Kidney (tissue), 14 donors: ENCODE data around the gene PLCD3. TPM values are rescaled to one million over a fixed set of nuclear protein-coding genes. Genes with fewer than 3 reads are reported as not detected.

Source experiments
- DNase-seq, 5 donors: peaks; one replicate each; pipeline ENCODE4 v3.0.0-alpha.2; 2013 to 2020
- FAIRE-seq: peaks from 2 replicates; lab custom pipeline; 2012; peaks lifted over from hg19 to GRCh38; lab: Jason Lieb, UNC
- H3K27ac ChIP-seq, 2 donors: one replicate each; pipeline ENCODE4 v1.7.0; 2013; ENCODE audit warnings: low read depth in 2 of 2, low read length in 2 of 2, inconsistent platforms in 1 of 2
- H3K27me3 ChIP-seq: one replicate; pipeline ENCODE4 v1.7.1; 2013; ENCODE audit warnings: low read length, inconsistent platforms; ENCODE audit not compliant: control insufficient read depth, insufficient read depth
- H3K36me3 ChIP-seq, 3 donors: one replicate each; pipeline versions ENCODE4 v1.7.0 to v1.7.1; 2013; ENCODE audit warnings: low read length in 3 of 3, control low read depth in 1 of 3, inconsistent platforms in 1 of 3; ENCODE audit not compliant: insufficient read depth in 3 of 3, control insufficient read depth in 2 of 3
- H3K4me1 ChIP-seq, 3 donors: one replicate each; pipeline versions ENCODE4 v1.7.0 to v1.7.1; 2013; ENCODE audit warnings: low read length in 3 of 3, inconsistent platforms in 1 of 3, low read depth in 1 of 3; ENCODE audit not compliant: control insufficient read depth in 2 of 3, insufficient read depth in 2 of 3
- H3K4me3 ChIP-seq, 3 donors: one replicate each; pipeline versions ENCODE4 v1.7.0 to v1.8.1; 2013; ENCODE audit warnings: low read length in 3 of 3, control low read depth in 1 of 3, inconsistent platforms in 1 of 3
- H3K9ac ChIP-seq, 3 donors: one replicate each; pipeline versions ENCODE4 v1.7.0 to v1.7.1; 2013; ENCODE audit warnings: low read length in 3 of 3, control low read depth in 1 of 3, inconsistent platforms in 1 of 3
- H3K9me3 ChIP-seq, 3 donors: one replicate each; pipeline versions ENCODE4 v1.7.0 to v1.7.1; 2013; ENCODE audit warnings: low read length in 3 of 3, control low read depth in 1 of 3, inconsistent platforms in 1 of 3; ENCODE audit not compliant: control insufficient read depth in 2 of 3, insufficient read depth in 1 of 3
- intact Hi-C: fragments of 100-400 bp; cut with DNase I; formaldehyde crosslinking; loops from one replicate; pipeline ENCODE4 v1.11.1; 2022
- polyA plus RNA-seq: library from polyadenylated mRNA; stranded (reverse); fragments of 350-450 nt; fragmentation: Illumina TruSeq; extraction: RNeasy Lipid Tissue Mini Kit (QIAGEN cat#74804); gene quantifications from one replicate; pipeline ENCODE4 v1.2.3, GENCODE V29; 2014; ENCODE audit warnings: low read depth, low replicate concordance; ENCODE audit not compliant: insufficient read depth
- total RNA-seq: library from RNA; stranded (reverse); fragmentation: NEBNext Ultra II Directional; extraction: Animal tissue kit (Norgen Biotek cat#: 25700); gene quantifications from one replicate; pipeline ENCODE4 v1.2.1, GENCODE V29; 2021
- TF ChIP-seq, protein P1 (sequence below): IDR thresholded peaks from 3 replicates; pipeline ENCODE4 v1.5.1; 2012; ENCODE audit warnings: mild to moderate bottlenecking, moderate library complexity, borderline replicate concordance; ENCODE audit not compliant: insufficient read depth; ENCODE audit errors: extremely low read depth
- donor health status: control.
- donor health status: control.
- donor health status: control.
- donor health status: control.
- donor health status: control.
- donor health status: DM: yes; HTN: yes; CAD: no.
- donor health status: Normal renal cell carcinoma (clear cell type).

Gene PLCD3
- total and polyA plus RNA-seq, 2 donors from 2014 or later, result 14.8 to 111 TPM

DNA sequence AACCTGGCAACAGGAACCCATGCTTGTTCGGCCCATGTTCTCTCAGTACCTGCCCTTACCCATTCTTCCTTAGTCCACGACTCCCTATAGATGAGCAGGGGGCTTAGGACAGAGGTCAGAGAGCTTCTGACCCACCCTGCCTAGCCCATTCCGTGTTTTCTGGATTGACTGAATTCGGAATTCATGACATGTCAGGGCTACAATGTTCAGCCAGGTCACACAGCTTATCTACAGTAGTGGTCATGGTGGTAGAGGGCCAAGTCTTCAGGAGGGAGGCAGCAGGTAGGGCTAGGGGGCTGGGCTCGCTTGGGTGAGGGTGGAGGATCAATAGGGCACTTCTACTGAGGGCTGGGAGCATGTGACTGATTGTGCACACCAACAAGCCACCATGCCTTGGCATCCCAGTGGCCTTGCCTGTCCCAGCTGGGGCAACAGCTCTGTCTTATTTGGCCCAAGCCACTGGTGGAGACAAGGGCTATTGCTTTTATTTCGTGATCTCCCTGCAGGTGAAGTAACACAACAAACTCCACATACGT is 32.5 kb upstream of the PLCD3 start:
- H3K27ac ChIP-seq, result no peak overlapping the region
- DNase-seq, result no peak

DNA sequence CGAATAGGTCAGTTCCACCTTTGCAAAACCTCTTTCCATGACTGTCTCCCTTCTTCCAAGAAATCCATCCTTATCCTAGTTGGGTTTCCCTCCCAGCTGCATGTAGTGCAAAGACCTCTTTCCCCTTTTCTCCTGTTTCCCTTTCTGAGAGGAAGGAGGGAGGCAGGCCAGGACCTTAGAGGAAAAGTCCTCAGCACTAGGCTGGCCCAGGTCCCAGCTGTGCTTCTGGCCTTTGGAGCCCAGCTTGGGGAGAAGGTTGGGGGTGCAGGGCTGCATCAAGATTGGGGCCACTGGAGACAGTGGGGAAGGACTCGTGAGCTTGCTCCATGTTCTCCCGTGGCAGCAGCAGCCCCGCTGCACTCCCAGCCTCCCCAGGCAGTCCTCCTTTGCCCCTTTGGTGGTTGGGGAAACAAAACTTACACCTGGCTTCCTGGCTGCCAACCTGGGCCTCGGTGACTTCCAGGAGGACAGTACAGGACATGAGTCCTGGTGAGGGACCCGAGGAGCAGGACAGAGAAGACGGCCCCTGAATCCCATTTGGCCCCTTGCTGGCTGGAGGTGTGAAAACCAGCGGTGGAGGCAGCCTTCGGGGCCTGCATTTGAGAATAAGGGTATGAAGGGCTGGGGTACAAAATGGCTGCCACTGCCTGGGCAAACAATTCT is 29.8 kb upstream of the PLCD3 start:
- Histone ChIP-seq H3K27me3 (no peaks in the 10 kb centered on the region), H3K4me3 (peak overlapping the region; percentile 72 to 86 (median 84)), H3K9ac (peak overlapping the region; percentile 0 to 81 (median 25)), H3K9me3 (no peaks in the 10 kb centered on the region), H3K4me1 (peaks cover 0 to 23% (median 14%) of the 10 kb centered on the region in 3 donors), H3K36me3 (peaks cover 0 to 5% (median 0%) of the 10 kb centered on the region in 3 donors), H3K27ac (peak overlapping the region; percentile 14 to 34)
- peak in 3 of 5 donors; percentile 52 to 82 (median 82) for DNase-seq
- intact Hi-C loops, result no loop called here
- TF ChIP-seq, protein P1, sequence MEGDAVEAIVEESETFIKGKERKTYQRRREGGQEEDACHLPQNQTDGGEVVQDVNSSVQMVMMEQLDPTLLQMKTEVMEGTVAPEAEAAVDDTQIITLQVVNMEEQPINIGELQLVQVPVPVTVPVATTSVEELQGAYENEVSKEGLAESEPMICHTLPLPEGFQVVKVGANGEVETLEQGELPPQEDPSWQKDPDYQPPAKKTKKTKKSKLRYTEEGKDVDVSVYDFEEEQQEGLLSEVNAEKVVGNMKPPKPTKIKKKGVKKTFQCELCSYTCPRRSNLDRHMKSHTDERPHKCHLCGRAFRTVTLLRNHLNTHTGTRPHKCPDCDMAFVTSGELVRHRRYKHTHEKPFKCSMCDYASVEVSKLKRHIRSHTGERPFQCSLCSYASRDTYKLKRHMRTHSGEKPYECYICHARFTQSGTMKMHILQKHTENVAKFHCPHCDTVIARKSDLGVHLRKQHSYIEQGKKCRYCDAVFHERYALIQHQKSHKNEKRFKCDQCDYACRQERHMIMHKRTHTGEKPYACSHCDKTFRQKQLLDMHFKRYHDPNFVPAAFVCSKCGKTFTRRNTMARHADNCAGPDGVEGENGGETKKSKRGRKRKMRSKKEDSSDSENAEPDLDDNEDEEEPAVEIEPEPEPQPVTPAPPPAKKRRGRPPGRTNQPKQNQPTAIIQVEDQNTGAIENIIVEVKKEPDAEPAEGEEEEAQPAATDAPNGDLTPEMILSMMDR, result no peak
- FAIRE-seq, result no peak

More for the DNA sequence above, 32.5 kb upstream of the PLCD3 start:
- intact Hi-C loops, result no loop called here
- H3K36me3 ChIP-seq, result peaks cover 0 to 13% (median 0%) of the 10 kb centered on the region in 3 donors
- H3K27me3 ChIP-seq, result no peaks in the 10 kb centered on the region
- no peak for FAIRE-seq
- TF ChIP-seq, protein P1, result no peak
- no peaks in the 10 kb centered on the region for H3K9me3 ChIP-seq
- H3K9ac ChIP-seq, result no peak overlapping the region
- no peak overlapping the region for H3K4me3 ChIP-seq
- peaks cover 0 to 16% (median 0%) of the 10 kb centered on the region in 3 donors for H3K4me1 ChIP-seq

DNA sequence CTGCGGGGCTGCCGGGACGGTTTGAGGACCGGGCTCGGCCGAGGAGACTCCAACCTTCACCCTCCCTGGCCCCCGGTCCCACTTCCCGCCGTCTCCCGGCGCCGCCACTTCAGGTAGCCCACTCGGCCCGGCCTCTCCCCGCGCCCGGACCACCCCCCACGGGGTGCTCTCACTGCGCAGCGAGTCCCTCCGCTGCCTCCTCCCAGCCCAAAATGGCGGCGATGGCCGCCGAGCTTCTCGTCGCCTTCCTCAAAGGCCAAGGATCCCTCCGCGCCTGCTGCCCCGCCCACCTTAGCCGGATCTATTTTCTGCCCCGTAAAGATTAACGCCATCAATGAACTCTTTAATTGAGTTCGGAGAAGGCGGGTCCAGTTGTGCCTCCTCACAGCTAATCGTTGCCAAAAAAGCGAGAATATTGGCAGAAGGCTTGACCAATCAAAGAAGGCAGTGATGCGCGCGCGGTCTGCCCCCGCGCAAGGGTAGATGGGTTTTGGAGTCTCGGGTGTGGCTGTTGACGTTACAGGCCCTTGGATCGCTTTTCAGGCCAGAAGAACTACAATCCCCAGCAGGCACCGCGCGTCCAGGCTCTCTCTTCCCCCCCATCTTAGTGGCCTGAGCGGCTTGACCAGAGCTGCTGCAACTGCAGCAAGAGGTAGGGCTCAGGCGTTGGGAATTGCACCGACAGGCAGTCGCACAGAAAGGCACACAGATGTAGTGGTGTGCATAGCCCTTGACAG is 29.1 kb upstream of the PLCD3 start, which contains the start of gene HEXIM2:
HEXIM2 (plus strand) TSS at position 588 of the 737 bp plus-strand sequence. CDS start 919 bp downstream, outside the sequence.
- FAIRE-seq (peak; percentile 97), DNase-seq (peak; percentile 99 to 100 (median 100))
- Histone ChIP-seq H3K4me3 (peak within 1 kb of the TSS; percentile 86 to 96 (median 90)), H3K4me1 (peaks cover 0 to 23% (median 14%) of the 10 kb centered on the region in 3 donors), H3K9ac (peak within 1 kb of the TSS; percentile 81 to 99 (median 95)), H3K27ac (peak within 1 kb of the TSS; percentile 100), H3K9me3 (no peaks in the 10 kb centered on the region), H3K27me3 (no peaks in the 10 kb centered on the region), H3K36me3 (peaks cover 0 to 5% (median 0%) of the 10 kb centered on the region in 3 donors)
- intact Hi-C loops, result no loop called here
- TF ChIP-seq, protein P1, result no peak
